ENCODE data around the gene IGF1.

The IGF1 gene

GRCh38 chr12:102347811-102348210 lies 132.6 kb downstream of the IGF1 start:
- no peak for DNase-seq (ENCODE audit: extremely low spot score, insufficient read length, low read depth)
- FAIRE-seq = no peak

Data from GM18507 (cell line).